ENCODE data around the gene PEX26.
A peak's percentile ranks its signal among the peaks of the same experiment; 100 is the strongest.

PEX26 gene

DNA sequence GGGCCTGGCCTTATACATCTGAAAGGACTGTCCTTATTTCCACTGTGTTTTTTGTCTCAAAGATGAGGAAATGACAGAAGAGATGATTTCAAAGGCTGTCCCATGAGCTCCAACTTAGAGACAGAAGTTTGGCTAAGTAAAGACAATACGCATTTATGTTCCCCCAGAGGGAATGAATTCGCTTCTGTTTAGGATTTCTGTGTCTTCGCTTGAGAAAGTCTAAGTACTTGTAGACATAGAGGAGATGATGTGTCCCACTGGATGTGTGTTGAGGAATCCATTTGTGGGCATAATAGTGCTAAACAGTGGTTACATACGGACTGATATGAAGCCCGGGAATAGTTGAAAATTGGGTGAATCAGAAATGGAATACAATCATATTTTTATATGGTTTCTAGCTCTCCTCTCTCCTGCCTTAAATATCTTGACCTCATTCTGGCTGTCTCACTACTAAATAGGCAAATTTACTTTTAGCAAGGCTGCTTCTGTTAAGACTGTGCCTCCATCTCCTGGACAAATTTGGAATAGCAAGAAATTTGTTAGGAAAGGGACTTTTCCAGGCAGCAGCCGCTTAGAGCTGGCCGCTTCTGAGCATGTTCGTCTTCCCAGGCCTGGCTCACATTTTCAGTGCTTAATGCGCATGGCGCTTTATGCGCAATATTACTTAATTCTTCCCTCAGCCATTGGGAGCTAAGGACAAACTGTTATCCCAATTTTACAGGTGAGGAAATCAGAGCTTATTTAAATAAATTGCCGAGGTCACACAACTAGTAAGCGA, 1.9 kb upstream of the PEX26 start:
- ATAC-seq (no peak), DNase-seq (peak; percentile 27 to 37)
- Mint-ChIP-seq H3K27me3 (no peaks in the 10 kb centered on the region), H3K4me1 (peaks cover 38% of the 10 kb centered on the region), H3K9me3 (peaks cover 0 to 5% of the 10 kb centered on the region in 2 donors), H3K4me3 (peak overlapping the region; percentile 49 to 100), H3K27ac (peak overlapping the region in 1 of 2 donors; percentile 71)

DNA sequence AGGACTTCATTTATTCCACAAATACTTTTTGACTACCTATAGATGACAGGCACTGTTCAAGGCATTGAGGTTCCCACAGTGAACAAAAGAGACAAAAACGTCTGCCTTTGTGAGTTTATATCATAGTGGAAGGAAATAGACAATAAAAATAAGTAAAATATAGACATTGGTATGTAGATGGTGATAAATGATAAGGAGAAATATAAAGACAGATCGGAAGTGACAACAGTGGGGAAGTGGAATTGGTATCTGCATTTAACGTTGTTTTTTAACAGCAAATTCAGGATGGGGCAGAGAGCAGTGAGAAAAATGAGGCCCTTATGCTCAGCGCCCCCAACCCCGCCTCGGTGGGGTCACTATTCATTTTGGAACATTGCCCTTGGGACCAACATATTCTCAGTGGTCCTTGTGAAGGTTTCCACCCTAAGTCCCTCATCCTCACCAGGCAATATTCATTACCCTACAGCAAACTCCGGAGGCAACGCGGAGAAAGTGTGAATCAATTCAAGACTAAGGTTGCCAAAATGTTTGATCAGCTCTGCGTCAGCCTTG, 627 bp upstream of the PEX26 start:
- H3K4me3 Mint-ChIP-seq: peak overlapping the region; percentile 97 to 100
- peaks cover 51% of the 10 kb centered on the region for H3K4me1 Mint-ChIP-seq
- DNase-seq: no peak
- H3K9me3 Mint-ChIP-seq: peaks cover 0 to 7% of the 10 kb centered on the region in 2 donors
- H3K27ac Mint-ChIP-seq: peak overlapping the region; percentile 99
- ATAC-seq: peak; percentile 27
- H3K27me3 Mint-ChIP-seq: no peaks in the 10 kb centered on the region

DNA sequence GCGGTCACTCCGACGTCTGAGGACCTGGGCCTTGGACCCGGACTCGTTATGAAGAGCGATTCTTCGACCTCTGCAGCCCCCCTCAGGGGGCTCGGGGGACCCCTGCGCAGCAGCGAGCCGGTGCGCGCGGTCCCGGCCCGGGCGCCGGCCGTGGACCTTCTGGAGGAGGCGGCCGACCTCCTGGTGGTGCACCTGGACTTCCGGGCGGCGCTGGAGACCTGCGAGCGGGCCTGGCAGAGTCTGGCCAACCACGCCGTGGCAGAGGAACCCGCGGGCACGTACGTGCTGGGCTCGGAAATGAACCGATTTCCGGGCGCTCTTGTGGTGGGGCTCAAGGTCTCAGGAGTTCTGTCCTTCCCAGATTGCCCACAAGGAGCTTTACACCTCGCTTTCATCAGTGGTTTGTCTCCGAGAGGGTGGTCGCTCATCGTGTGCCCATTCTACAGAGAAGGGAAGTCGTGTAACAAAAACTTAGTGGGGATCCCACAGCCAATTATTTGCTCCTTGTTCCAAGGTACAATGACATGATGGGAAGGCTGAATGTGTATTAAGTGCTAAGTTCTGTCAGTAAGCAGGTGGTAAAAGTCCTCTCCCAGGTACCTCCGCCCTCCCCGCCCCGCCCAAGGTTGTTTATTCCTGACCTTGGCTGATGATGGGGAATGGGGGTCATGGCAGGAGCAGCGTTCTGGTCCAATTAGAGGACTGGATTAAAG, 695 bp downstream of the PEX26 start:
- Mint-ChIP-seq H3K27me3 (no peaks in the 10 kb centered on the region), H3K9me3 (peaks cover 0 to 7% of the 10 kb centered on the region in 2 donors), H3K4me1 (peaks cover 62% of the 10 kb centered on the region), H3K4me3 (peak overlapping the region; percentile 97 to 100), H3K27ac (peak overlapping the region; percentile 99)
- DNase-seq (peak; percentile 27 to 56), ATAC-seq (peak; percentile 55)

GRCh38 chr22:18079706-18080233, 2.0 kb downstream of the PEX26 start:
- H3K4me1 Mint-ChIP-seq: peaks cover 63% of the 10 kb centered on the region
- H3K27ac Mint-ChIP-seq: peak overlapping the region; percentile 55 to 72

DNA sequence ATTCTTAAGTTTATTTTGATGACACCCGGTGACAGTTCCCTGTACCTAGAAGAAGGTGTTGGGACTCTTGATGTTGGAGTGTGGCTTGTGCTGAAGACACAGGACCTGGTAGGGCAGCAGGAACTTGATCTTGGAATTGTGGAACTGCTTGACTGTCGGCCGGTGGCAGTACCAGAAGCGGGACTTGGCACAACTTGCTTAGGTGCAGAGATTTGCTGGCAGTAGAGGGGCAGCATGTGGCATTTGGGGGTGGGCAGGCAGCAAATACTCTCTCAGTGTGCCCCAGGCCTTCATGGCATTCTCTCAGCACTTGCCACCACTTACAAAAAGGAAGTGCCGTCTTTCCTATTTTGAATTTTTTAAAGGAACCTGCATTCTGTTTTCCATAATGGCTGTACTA, 3.6 kb downstream of the PEX26 start:
- Mint-ChIP-seq H3K27ac (no peak overlapping the region), H3K4me3 (no peak overlapping the region), H3K9me3 (peaks cover 0 to 7% of the 10 kb centered on the region in 2 donors), H3K4me1 (peaks cover 56% of the 10 kb centered on the region), H3K27me3 (no peaks in the 10 kb centered on the region)
- ATAC-seq (no peak), DNase-seq (no peak)

More at GRCh38 chr22:18079706-18080233, 2.0 kb downstream of the PEX26 start:
- Mint-ChIP-seq H3K9me3 (peaks cover 0 to 7% of the 10 kb centered on the region in 2 donors), H3K27me3 (no peaks in the 10 kb centered on the region), H3K4me3 (peak overlapping the region; percentile 97 to 100)
- ATAC-seq: no peak
- no peak for DNase-seq

- peaks cover 0 to 7% of the 10 kb centered on the region in 2 donors for H3K9me3 Mint-ChIP-seq
- no peak overlapping the region for H3K27ac Mint-ChIP-seq
- no peak for DNase-seq
- H3K4me1 Mint-ChIP-seq: peaks cover 49% of the 10 kb centered on the region
- no peaks in the 10 kb centered on the region for H3K27me3 Mint-ChIP-seq
- no peak for ATAC-seq
- no peak overlapping the region for H3K4me3 Mint-ChIP-seq
Measured at GRCh38 chr22:18082467-18082866, 4.7 kb downstream of the PEX26 start.

GRCh38 chr22:18083406-18083805, 5.6 kb downstream of the PEX26 start:
- Mint-ChIP-seq H3K9me3 (peaks cover 0 to 7% of the 10 kb centered on the region in 2 donors), H3K27me3 (no peaks in the 10 kb centered on the region), H3K4me1 (peaks cover 47% of the 10 kb centered on the region), H3K27ac (peak overlapping the region in 1 of 2 donors; percentile 67), H3K4me3 (no peak overlapping the region)
- DNase-seq (no peak), ATAC-seq (no peak)

DNA sequence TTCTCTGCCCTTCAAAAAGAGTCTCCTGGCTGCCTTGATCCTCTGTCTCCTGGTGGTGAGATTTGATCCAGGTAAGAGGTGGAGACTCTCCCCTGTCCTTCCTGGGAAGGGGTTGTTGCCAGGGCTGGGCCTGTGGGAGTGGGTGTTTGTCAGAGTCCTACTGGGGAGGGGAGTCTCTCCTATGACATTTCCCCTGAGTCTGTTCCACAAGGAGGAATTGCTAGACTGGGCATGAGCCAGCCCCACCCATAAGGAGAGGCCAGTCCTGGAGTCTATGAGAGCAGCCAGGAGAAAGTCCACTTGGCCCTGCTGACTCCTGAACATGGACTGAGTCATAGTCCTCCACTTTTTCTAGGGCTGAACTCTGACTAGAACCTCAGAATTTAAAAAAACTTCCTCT, 7.4 kb downstream of the PEX26 start:
- Mint-ChIP-seq H3K4me1 (peaks cover 30% of the 10 kb centered on the region), H3K4me3 (no peak overlapping the region), H3K27me3 (no peaks in the 10 kb centered on the region), H3K27ac (peak overlapping the region in 1 of 2 donors; percentile 13), H3K9me3 (peaks cover 0 to 7% of the 10 kb centered on the region in 2 donors)
- ATAC-seq (no peak), DNase-seq (no peak)

DNA sequence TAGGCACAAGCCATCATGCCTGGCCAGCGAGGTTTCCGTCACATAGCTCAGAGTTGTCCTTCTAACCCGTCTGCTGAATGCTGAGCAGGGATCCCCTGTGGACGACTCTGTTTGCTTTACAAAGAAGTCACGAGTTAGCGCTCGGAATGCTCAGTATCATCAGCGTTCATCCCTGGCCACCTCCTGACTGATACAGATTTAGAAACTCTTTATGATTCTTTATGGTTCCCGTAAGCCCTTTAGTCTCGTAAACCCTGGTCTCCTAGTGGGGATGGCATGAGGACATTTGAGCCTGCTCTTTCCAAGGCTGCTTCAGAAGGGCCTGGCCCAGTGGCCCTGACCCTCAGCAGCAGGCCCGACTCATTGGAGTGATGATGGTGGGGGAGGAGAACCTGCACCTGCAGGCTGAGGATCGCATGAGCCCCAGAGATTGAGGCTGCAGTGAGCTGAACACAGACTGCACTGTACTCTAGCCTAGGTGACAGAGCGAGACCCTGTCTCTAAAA, 9.6 kb downstream of the PEX26 start:
- H3K4me1 Mint-ChIP-seq: peaks cover 18% of the 10 kb centered on the region
- H3K27me3 Mint-ChIP-seq: no peaks in the 10 kb centered on the region
- peak overlapping the region in 1 of 2 donors; percentile 82 for H3K27ac Mint-ChIP-seq
- ATAC-seq (no peak), DNase-seq (no peak)
- no peaks in the 10 kb centered on the region for H3K9me3 Mint-ChIP-seq
- H3K4me3 Mint-ChIP-seq: no peak overlapping the region

GRCh38 chr22:18088825-18089568, 11.2 kb downstream of the PEX26 start:
- DNase-seq (no peak), ATAC-seq (no peak)
- Mint-ChIP-seq H3K27me3 (no peaks in the 10 kb centered on the region), H3K4me1 (peaks cover 8% of the 10 kb centered on the region), H3K9me3 (no peaks in the 10 kb centered on the region), H3K27ac (peak overlapping the region in 1 of 2 donors; percentile 52), H3K4me3 (peak overlapping the region in 1 of 2 donors; percentile 29)

DNA sequence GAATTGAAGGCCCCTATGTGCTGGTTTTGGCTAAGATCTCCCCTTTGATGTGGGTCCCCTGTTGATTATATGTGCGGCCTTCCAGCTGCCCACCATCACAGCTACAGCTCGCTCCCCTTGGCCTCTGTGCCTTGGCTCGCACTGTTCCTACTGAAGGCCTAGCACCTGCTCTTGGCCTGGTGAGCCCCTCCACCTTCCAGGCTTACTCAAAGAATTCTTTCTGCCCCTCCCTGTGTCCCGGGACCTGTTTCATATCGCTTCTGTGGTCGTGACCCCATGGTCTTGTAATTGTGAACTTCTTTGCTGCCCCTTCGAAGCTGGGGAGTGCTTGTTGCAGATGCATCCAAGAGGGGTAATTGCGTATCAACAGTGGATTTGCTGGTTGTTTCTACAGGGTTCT, 12.5 kb downstream of the PEX26 start:
- no peak for DNase-seq
- Mint-ChIP-seq H3K27me3 (no peaks in the 10 kb centered on the region), H3K4me3 (no peak overlapping the region), H3K4me1 (peaks cover 16% of the 10 kb centered on the region), H3K27ac (no peak overlapping the region), H3K9me3 (no peaks in the 10 kb centered on the region)
- no peak for ATAC-seq

DNA sequence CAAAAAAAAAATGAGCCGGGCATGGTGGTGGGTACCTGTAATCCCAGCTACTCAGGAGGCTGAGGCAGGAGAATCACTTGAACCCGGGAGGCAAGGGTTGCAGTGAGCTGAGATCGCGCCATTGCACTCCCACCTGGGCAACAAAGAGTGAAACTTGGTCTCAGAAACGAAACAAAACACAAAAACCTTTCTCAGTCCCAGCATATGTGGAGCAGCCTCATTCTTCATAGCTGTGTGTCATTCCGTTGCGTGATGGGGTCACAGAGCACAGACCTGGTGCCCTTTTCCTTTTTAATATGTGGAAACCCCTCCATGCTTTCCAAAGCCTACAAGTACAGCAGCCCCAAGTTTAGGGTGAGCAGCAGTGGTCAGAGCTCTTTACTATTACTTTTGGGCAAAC, 13.7 kb downstream of the PEX26 start:
- no peak overlapping the region for H3K4me3 Mint-ChIP-seq
- ATAC-seq: no peak
- H3K27ac Mint-ChIP-seq: no peak overlapping the region
- no peaks in the 10 kb centered on the region for H3K27me3 Mint-ChIP-seq
- H3K9me3 Mint-ChIP-seq: no peaks in the 10 kb centered on the region
- peaks cover 28% of the 10 kb centered on the region for H3K4me1 Mint-ChIP-seq
- DNase-seq: no peak

DNA sequence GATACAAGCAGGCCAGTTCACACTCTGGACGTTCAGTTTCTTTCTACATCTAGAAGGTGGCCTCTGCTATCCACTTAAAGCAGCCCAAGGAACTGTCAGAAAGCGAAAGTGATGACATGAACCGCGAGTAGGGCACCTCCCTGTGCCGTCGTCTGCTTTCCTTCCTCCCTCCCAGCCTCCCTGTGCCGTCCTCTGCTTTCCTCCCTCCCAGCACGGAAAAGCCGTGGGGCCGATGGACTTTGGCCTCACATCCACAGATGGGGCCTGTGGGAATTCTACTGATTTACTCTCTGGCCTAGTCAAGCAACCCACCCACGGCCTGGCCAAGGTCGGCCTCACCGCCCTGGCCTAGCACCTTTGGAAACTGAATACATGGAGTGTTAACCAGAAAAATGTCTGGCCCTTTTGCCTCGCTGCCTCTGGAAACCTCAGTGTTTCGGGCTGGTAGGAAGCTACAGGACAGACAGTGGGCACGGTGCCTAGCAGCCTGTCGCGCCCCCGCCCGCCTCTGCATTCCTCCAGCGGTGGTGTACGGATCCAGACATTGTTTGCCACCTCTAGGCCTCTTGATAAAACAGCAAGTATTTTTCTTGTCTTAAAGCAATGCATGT, 14.2 kb downstream of the PEX26 start:
- peaks cover 34% of the 10 kb centered on the region for H3K4me1 Mint-ChIP-seq
- H3K27me3 Mint-ChIP-seq: no peaks in the 10 kb centered on the region
- no peak overlapping the region for H3K4me3 Mint-ChIP-seq
- no peak for DNase-seq
- peak; percentile 26 for ATAC-seq
- H3K9me3 Mint-ChIP-seq: no peaks in the 10 kb centered on the region
- no peak overlapping the region for H3K27ac Mint-ChIP-seq

- H3K27ac Mint-ChIP-seq: no peak overlapping the region
- no peaks in the 10 kb centered on the region for H3K27me3 Mint-ChIP-seq
- H3K4me3 Mint-ChIP-seq: no peak overlapping the region
- H3K9me3 Mint-ChIP-seq: no peaks in the 10 kb centered on the region
- DNase-seq (no peak), ATAC-seq (no peak)
- peaks cover 35% of the 10 kb centered on the region for H3K4me1 Mint-ChIP-seq
Measured at GRCh38 chr22:18093661-18094060, 15.9 kb downstream of the PEX26 start.

Data from stimulated activated naive CD8-positive, alpha-beta T cell treated with anti-CD3 and anti-CD28 coated beads, Interleukin-15, amount 100 ng/mL, for 72 hours (primary cell).